ENCODE data around the gene TDRD9.

Gene TDRD9

DNA sequence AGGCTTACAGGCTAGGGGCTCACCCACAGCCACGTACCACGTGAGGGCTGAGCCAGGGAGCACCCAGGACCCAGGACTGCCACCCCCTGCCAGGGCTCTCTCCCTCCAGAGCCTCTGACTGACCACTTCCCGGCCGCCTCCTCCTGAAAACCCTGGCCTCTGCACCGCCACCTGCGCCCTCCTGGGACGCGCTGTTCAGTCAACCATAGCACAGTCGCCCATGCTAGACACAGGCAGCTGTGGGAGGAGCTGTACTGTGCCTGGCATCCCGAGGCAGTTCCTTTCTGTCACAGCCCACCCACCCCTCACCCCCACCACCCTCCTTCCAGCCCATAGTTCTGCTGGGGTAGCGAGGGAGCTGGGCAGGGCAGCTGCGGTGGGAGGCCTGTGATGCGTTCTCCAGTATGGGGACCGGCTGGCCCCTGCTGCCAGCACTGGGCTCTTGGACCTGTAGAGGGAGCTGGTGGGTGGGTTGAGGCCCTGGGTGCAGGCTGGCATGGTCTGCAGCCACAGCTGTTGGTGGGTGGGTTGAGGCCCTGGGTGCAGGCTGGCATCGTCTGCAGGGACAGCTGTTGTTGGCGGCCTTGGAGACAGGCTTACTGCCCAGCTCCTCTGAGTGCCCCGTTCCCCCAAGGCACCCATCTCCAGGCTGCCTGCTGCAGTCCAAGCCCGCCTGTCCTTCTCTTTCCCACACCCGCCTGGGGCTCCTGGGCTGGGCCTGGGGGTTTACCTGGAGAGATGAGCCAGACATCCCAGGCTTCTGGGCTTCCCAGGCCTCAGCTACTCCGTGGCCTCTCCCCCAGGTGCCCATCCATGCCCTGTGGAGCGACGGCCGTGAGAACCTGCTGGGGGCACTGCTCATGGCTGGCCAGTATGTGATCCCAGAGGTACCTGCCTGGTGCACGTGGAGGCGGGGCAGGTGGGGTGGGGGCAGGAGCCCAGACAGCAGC lies 168.8 kb downstream of the TDRD9 start:
- no peak overlapping the region for H3K4me3 ChIP-seq (replicated peaks; ENCODE audit: low read depth, low read length)
- H3K27me3 ChIP-seq (replicated peaks; ENCODE audit: control insufficient read depth, insufficient read depth, low read length) = no peaks in the 10 kb centered on the region
- no peak for DNase-seq (ENCODE audit: extremely low read depth, insufficient read length)
- TF ChIP-seq, protein P1, sequence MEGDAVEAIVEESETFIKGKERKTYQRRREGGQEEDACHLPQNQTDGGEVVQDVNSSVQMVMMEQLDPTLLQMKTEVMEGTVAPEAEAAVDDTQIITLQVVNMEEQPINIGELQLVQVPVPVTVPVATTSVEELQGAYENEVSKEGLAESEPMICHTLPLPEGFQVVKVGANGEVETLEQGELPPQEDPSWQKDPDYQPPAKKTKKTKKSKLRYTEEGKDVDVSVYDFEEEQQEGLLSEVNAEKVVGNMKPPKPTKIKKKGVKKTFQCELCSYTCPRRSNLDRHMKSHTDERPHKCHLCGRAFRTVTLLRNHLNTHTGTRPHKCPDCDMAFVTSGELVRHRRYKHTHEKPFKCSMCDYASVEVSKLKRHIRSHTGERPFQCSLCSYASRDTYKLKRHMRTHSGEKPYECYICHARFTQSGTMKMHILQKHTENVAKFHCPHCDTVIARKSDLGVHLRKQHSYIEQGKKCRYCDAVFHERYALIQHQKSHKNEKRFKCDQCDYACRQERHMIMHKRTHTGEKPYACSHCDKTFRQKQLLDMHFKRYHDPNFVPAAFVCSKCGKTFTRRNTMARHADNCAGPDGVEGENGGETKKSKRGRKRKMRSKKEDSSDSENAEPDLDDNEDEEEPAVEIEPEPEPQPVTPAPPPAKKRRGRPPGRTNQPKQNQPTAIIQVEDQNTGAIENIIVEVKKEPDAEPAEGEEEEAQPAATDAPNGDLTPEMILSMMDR (IDR thresholded peaks at IDR 0.05; ENCODE audit: insufficient read depth, low read length, poor library complexity, severe bottlenecking) = no peak
- H3K36me3 ChIP-seq (ENCODE audit: control insufficient read depth, insufficient read depth, low read length) = no peaks in the 10 kb centered on the region

DNA sequence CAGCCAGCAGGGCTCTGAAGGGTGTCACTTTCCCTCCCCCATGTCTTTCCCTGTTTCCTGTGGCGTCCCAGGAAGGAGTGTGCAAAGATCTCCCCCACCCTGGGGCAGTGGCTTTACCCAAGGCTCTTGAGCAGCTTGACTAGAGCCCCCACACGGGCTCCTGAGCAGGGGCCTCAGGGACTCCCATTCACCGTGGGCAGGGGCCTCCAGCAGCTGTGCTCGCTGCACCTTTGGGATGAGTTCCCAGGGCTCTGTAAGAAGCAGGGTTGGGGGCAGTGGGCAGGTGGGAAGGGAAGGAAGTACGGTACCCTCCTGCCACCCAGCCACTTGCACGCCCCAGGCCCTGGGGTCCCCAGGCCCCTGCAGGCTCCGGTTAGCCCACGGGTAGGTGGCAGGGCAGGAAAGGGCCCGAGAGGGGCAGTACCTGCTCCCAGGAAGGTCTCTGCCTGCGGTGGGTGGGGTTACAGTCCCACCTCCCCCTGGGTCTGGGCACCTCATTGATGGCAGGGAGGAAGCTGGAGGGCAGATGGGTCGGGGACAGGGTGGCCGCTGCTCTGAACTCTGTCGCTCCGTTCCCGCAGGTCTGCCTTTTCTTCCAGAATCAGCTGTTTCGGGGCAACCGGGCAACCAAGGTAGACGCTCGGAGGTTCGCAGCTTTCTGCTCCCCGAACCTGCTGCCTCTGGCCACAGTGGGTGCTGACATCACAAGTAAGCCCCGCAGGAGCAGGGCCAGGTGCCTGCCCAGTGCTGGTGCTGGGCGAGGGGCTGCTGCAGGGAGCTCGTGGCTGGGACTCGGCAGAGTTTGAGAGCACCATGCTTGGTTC lies 170.2 kb downstream of the TDRD9 start:
- TF ChIP-seq, protein P1 (IDR thresholded peaks at IDR 0.05; ENCODE audit: insufficient read depth, low read length, poor library complexity, severe bottlenecking) = no peak
- H3K4me3 ChIP-seq (replicated peaks; ENCODE audit: low read depth, low read length) = no peak overlapping the region
- no peaks in the 10 kb centered on the region for H3K36me3 ChIP-seq (ENCODE audit: control insufficient read depth, insufficient read depth, low read length)
- H3K27me3 ChIP-seq (replicated peaks; ENCODE audit: control insufficient read depth, insufficient read depth, low read length) = no peaks in the 10 kb centered on the region
- DNase-seq (ENCODE audit: extremely low read depth, insufficient read length) = no peak

GRCh38 chr14:104099096-104100041 lies 171.1 kb downstream of the TDRD9 start:
- Histone ChIP-seq H3K27me3 (replicated peaks; ENCODE audit: control insufficient read depth, insufficient read depth, low read length) (no peaks in the 10 kb centered on the region), H3K4me3 (replicated peaks; ENCODE audit: low read depth, low read length) (no peak overlapping the region), H3K36me3 (ENCODE audit: control insufficient read depth, insufficient read depth, low read length) (no peaks in the 10 kb centered on the region)
- TF ChIP-seq, protein P1 (IDR thresholded peaks at IDR 0.05; ENCODE audit: insufficient read depth, low read length, poor library complexity, severe bottlenecking) = no peak
- DNase-seq (ENCODE audit: extremely low read depth, insufficient read length) = no peak

DNA sequence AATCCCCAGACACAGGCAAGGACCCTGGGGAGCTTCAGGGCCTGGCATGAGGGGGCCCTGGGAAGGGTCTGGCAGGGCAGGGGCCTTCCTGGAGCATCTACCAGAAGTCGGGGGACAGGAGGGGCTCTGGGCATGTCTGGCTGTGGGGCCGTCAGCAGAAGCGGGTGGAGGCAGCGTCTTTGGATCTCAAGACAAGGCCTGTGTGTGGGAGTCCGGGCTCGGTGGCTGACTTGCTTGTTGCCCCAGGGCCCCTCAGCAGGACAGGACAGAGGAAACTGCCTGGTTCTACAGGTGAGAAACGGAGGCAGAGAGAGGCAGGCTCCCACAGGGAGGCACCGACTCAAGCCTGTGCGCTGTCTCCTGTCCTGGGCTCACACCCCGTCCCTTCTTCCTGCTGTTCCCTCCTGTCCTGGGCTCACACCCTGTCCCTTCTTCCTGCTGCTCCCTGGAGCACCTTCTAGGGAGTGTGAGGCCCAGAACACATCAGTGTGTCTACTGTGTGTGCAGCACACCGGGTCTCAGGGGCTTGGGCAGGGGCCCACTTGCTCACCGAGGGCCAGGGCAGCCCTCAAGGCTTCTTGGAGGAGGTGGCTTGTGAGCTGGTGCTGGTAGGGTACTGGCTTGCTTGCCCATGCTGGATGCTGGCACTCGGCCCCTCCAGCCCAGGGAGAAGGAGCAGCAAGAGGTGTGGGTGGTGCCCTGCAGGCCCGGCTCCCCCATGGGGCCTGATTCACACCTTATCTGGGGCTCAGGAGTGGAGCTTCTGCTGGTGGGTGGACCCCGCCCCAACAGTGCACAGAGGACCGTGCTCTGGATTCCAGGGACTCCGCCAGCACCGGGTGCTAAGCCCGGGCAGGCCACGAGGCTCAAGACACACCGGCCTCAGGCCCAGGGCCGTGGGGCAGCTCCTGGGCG lies 172.2 kb downstream of the TDRD9 start:
- H3K27me3 ChIP-seq (replicated peaks; ENCODE audit: control insufficient read depth, insufficient read depth, low read length) = no peaks in the 10 kb centered on the region
- TF ChIP-seq, protein P1 (IDR thresholded peaks at IDR 0.05; ENCODE audit: insufficient read depth, low read length, poor library complexity, severe bottlenecking) = no peak
- DNase-seq (ENCODE audit: extremely low read depth, insufficient read length) = no peak
- no peaks in the 10 kb centered on the region for H3K36me3 ChIP-seq (ENCODE audit: control insufficient read depth, insufficient read depth, low read length)
- no peak overlapping the region for H3K4me3 ChIP-seq (replicated peaks; ENCODE audit: low read depth, low read length)

Data from GM06990 (cell line).